Dedifferentiated amniotic fluid mesenchymal stem cell (primary cell): Measurements from ENCODE around the gene EPDR1.

Source experiments
- DNase-seq: peaks from one replicate; pipeline ENCODE4 v3.0.0-alpha.2; 2016; ENCODE audit errors: extremely low spot score

Gene EPDR1

GRCh38 chr7:37920305-37920848, at the start of gene EPDR1:
EPDR1 (plus strand) TSS chr7:37920640; CDS start chr7:37920940, 300 bp downstream.
- peak; percentile 34 for DNase-seq

DNA sequence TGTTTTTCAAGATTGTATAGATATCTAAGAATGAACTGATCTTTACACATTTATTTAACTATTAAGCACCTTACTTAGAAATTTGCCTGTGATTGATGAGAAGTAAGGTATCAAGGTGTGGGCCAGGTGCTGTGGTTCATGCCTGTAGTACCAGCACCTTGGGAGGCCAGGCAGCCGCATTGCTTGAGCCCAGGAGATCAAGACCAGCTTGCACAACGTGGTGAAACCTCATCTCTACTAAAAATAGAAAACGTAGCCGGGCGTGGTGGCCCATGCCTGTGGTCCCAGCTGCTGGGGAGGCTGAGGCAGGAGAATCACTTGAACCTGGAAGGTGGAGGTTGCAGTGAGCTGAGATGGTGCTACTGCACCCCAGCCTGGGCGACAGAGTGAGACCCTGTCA, 38.4 kb upstream of the EPDR1 start:
- no peak for DNase-seq

DNA sequence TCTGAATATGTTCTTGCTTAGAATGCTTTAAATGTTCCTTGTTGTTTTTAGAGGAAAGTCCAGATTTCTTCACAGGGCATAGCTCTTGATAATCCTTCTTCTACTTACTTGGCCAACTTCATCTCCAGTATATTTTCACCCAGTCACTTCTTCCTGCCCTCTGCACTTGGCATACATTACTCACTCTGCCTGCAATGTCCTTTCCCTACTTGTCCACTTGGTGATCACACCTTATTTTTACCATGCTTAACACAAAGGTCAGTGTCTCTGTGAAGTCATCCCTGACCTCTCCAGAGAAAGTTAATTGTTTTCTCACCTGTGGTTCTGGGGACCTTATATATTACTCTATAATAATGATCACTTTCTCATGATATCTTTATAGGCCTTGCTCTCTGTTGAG, 27.1 kb upstream of the EPDR1 start:
- no peak for DNase-seq

- no peak for DNase-seq
Measured at GRCh38 chr7:37894671-37895070, 25.8 kb upstream of the EPDR1 start.

DNA sequence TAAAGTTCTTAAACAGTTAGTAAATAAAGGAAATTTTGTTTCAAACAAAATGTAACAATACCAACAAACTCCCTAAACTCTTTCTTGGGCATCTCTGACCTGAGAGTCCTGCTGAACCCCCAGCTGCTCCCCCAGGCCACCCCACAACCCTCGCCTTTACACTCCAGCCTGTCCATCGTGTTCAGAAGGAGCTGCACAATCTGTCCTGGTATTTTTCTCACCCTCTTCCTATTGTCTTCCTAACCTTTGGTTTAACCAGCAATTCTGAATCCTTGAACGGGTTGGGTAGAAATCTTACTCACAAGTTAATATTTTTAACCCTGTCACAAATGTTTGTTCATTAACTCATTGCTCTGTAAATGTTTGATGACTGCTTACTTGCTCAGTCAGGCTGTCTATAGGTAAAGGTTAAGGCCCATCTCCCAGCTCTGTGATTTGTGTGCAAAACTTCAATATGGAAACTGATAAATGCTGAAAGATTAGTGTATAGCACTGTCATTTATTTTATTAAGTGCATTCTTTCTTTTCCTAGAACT, 20.7 kb upstream of the EPDR1 start:
- DNase-seq: no peak

GRCh38 chr7:37901236-37901827, 19.1 kb upstream of the EPDR1 start:
- peak; percentile 49 for DNase-seq

DNA sequence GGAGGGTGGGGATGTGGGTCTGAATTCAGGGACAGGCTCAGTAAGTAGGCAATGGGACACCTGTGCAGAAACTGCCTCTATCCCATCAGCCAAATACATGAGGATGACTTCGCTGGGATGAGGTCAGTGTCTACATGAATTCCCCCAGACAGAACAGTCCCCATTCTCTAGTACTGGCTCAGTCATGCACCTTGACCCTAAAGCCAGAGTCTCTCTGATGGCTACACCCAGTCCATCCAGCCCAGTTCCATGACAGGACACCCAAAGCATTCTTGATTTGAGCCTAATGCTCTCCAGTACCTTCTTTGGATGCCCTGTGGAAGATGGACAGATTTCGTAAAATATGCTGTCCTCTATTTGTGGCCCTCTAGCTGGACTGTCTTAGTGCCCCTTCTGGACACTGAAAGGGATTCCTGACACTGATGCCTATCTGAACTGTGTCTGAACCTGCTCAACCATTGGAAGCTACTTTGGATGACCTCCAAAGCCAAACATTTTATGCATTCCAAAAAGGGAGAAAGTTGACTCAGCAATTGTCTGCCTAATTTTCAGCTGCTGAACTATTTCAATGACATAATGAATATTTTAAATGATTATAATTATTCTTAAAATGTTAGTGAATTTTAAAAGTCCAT, 18.4 kb upstream of the EPDR1 start:
- peak; percentile 28 for DNase-seq

DNA sequence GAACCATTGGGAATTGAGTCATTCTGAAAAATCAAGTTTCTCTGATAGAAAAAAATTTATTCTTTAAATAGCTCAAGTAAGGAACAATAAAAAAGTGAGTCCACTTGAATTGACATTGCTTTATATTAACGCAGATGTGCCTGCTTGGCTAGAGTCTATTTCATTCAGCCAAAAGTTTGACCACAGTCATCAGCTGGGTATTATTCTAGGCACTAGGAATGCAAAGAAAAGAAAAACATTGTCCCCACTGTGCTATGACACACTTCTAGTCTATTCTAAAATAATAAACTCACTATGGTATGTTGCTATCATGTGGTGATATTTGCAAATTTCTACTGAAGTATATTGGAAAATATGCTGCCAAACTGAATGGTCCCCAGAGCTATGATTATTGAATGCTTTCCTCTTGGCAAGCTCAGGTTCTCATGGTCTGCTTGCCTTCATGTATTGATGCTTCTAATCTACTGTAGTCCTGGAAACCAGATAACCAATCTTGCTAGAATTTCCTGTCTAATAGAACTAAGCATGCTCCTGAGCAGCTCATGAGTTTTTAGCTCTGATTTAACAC, 12.1 kb upstream of the EPDR1 start:
- DNase-seq: peak; percentile 65

DNA sequence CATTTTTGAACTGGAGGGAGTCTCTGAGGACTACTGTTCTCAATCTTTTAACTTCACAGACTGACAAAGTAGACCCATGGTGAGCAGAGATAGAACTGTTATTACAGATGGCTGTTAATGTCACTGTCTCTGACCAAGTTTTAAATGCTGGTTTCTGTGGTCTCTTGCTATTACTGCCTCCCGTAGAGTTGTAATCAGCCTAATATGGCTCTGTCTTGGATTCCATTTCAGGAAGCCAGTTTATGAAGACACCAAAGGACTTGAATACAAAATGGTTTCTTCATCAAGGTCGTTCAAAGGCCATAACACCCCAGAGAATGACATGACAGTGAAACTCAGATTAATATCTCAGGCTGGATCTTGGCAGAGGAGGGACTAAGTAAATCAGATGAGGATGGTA, 7.7 kb upstream of the EPDR1 start:
- DNase-seq: no peak

DNA sequence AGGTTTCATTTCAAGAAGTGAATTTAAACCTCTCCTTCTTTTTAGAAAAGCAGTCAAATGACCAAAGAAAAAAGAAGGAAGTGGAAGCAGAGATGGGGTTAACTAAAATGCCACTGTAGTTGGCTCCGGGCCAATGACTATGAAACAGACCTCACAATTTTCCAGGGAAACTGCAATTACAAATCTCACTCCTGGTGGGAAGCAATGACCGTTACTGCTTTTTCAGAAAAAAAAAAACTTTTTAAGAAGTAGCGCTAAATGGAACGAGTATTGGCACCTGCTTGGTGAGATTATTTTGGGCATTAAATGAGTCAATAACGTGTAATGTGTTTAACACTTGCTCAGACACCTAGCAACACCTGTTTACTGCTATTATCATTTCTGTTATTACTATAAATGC, 5.0 kb upstream of the EPDR1 start:
- DNase-seq: no peak

DNA sequence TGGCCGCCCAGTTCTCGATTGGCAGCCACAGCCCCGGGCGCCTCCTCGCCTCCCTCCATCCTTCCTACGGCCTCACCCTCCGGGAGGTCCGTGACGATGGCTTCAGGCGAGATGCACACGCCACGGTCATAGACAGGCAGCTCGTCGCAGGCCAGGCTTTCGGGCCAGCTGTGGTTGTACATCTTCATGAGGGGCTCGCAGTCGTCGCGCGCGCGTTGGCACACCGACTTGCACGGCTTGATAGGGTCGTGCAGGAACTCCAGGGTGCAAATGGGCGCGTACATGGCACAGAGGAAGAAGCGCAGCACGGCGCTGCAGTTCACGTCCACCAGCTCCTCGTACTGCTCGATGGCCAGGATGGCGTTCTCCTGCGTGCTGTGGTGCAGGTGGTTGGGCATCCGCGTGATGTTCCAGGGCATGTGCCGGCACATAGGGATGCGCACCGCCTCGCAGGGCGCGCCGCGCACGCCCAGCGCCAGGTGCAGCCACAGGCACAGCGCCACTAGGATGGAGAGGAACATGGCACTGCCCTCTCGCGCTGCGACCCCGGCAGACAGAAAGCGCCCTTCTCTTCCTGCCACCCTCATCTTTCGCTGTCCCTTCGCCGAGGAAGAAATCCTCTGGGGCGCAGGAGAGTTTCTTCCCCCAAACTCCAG, 4.3 kb upstream of the EPDR1 start:
- DNase-seq: no peak

- DNase-seq: peak; percentile 75
Measured at GRCh38 chr7:37916673-37917660, 3.5 kb upstream of the EPDR1 start, which contains the start of gene SFRP4. SFRP4 (minus strand) TSS chr7:37916817; CDS start chr7:37916537, 280 bp downstream.

GRCh38 chr7:37918526-37918925, 1.9 kb upstream of the EPDR1 start:
- no peak for DNase-seq

DNA sequence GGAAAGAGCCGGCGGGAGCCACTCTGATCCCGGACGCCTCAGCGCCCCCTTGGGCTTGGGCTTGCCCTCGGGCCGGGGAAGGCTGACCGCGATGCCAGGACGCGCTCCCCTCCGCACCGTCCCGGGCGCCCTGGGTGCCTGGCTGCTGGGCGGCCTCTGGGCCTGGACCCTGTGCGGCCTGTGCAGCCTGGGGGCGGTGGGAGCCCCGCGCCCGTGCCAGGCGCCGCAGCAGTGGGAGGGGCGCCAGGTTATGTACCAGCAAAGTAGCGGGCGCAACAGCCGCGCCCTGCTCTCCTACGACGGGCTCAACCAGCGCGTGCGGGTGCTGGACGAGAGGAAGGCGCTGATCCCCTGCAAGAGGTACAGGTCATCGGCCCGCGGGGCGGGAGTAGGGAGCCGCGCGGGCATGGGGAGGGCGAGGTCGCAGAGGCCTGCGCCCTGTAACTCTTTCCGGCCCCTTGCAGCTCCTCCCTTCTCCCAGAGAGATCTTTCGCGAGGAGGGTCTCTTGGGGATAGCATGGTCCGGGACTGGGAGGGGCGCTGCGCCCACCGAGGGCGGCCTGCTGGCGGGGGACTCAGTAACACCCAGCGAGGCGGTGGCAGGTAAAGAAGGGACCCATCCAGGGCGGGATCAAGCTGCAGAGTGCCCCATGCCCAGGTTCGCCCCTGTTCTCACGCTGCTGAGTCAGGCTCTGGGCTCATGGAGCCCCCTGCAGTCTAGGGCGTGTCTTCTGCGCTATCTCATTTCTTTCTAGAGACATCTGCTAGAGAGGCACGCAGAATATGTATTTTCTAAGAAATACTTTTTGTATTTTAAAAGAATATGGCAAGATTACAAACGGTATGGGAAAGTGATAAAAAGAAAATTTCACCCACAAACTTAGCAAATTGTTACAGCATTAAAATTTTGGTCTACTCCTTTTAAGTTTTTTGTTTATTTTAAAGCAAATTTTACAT, 687 bp downstream of the EPDR1 start:
- DNase-seq: no peak

DNA sequence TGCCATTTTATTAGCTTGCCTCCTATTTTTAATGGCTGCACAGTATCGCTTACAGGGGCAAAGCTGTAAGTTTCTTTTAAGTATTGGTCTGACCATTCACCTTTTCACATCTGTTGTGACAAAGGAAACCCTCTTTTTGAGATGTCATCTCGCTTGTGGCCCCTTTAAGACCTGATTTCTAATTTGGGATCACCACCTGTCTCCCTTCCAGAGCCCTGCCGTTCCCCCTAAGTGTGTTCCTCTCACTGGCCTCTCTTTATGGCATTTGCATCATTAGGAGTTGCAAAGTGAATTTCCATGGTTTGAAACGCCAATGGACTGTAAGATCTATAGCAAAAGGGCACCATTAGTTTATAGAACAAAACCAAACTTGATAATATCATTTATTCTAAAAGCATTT, 1.4 kb downstream of the EPDR1 start:
- no peak for DNase-seq

DNA sequence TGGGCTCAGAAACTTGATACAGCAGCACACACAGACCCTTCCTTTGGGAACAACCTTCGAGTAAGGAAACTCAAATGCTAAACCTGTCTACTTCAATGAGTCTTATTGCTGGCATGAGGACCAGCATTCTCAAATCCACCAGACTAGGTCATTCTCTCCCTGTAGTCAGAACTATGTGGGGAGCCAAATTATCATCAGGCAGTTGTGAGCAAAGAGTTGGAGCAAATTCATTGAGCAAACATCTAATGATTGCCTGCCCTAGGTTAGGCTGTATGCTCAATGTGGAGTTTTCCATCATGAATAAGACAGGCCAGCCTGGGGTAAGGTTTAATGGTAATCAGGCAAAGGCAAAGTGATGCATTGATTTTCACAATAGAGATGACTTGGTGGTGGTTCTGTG, 3.6 kb downstream of the EPDR1 start:
- DNase-seq: no peak

DNA sequence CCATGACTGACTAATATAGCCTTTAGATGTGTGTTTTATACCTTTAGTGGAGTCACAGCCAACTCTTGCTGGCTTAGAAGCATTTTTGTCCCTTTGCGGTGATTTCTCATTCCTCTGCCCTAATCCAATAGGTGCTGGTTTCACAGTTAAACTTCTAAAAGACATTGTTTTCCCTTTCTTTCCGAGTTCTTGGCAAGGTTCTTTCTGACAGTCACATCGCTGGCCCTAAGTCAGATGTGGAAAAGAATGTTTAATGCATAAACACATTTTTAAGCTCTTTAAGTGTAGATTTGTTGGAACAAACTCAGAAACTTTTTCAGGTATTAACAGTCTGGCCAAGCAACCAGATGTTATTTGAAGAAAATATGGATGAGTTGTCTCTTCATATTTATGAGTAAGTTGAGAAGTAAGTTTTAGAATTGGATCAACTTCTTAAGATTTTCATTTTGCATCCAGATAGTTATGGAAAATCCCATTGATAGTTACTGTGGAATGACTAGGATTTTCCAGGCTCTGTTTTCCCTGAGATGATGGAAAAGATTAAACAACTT, 4.1 kb downstream of the EPDR1 start:
- DNase-seq: no peak

DNA sequence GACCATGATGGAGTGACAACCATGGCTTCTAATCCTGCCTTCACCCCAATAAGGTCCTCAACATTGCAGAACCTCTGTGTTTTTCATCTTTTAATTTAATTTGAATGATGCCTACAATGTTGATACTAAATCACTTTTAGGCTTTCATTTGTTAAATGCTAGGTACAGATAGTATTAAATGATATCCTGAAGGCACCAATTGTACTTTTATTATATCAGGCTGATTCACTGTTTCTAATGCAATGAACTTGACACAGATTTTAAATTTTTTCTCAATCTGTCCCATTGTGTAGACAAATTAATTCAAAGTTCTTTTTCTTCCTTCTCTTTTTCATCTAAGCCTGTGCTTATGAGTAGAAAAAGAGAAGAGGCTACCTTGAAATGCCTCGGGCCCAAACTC, 5.2 kb downstream of the EPDR1 start:
- no peak for DNase-seq

- peak; percentile 31 for DNase-seq
Measured at GRCh38 chr7:37927773-37928444, 7.5 kb downstream of the EPDR1 start.
